T-cell (primary cell): ENCODE measurements around the gene VAMP2. TPM values are rescaled to one million over a fixed set of nuclear protein-coding genes. Genes with fewer than 3 reads are reported as not detected.
A peak's percentile ranks its signal among the peaks of the same experiment; 100 is the strongest.

Experiments used
- ATAC-seq, 4 experiments: fragments of 200-7000 bp in 3 of 4; fragments of 150-1000 bp in 1 of 4; cut with Tn5 transposase; replicated peaks in 1 of 4; 1 replicate in 3 of 4; 2 replicates in 1 of 4; pipeline ENCODE4 v1.10.0; 2021; ENCODE audit warnings: moderate library complexity in 3 of 4, mild to moderate bottlenecking in 2 of 4, moderate number of reproducible peaks in 1 of 4
- CTCF ChIA-PET, 2 donors: fragments of 300-600 bp; sonication (Branson Sonifier 250); formaldehyde crosslinking; loops; one replicate each; lab custom pipeline; 2022; ENCODE audit warnings: antibody characterized with exemption in 2 of 2; lab: Charles Lee
- POLR2A ChIA-PET, 2 donors: fragments of 300-600 bp; sonication (Branson Sonifier 250); formaldehyde crosslinking; loops; one replicate each; lab custom pipeline; 2022; ENCODE audit warnings: antibody characterized with exemption in 2 of 2; lab: Charles Lee
- DNase-seq, 35 experiments: peaks; one replicate each; pipeline versions ENCODE4 v3.0.0 to v3.0.0-alpha.2; 2013 to 2023
- H3K27ac ChIP-seq: one replicate; pipeline ENCODE4 v1.5.1; 2013; ENCODE audit warnings: low read length
- H3K27me3 ChIP-seq, 2 experiments: replicated peaks in 1 of 2; 1 replicate in 1 of 2; 2 replicates in 1 of 2; pipeline versions ENCODE4 v1.6.1 to v1.7.0; 2013; ENCODE audit warnings: low read length in 1 of 2, mixed read lengths in 1 of 2; ENCODE audit not compliant: control insufficient read depth in 2 of 2, insufficient read depth in 2 of 2; ENCODE audit errors: extremely low read depth in 1 of 2
- H3K36me3 ChIP-seq, 2 donors: 1 replicate in 1 of 2; 2 replicates in 1 of 2; pipeline versions ENCODE4 v1.6.1 to v1.7.0; 2013; ENCODE audit warnings: low read length in 1 of 2; ENCODE audit not compliant: control insufficient read depth in 2 of 2, insufficient read depth in 1 of 2; ENCODE audit errors: extremely low read depth in 1 of 2
- H3K4me1 ChIP-seq, 2 experiments: 1 replicate in 1 of 2; 2 replicates in 1 of 2; pipeline versions ENCODE4 v1.6.1 to v1.7.0; 2013; ENCODE audit warnings: low read length in 2 of 2, mixed read lengths in 1 of 2; ENCODE audit not compliant: insufficient read depth in 2 of 2, control insufficient read depth in 1 of 2; ENCODE audit errors: extremely low read depth in 1 of 2
- H3K4me3 ChIP-seq, 2 donors: 1 replicate in 1 of 2; 2 replicates in 1 of 2; pipeline versions ENCODE4 v1.5.1 to v1.7.0; 2013; ENCODE audit warnings: mild to moderate bottlenecking in 2 of 2, low read length in 1 of 2, moderate library complexity in 1 of 2; ENCODE audit not compliant: control insufficient read depth in 1 of 2; ENCODE audit errors: extremely low read depth in 1 of 2
- H3K9me3 ChIP-seq: 2 replicates; pipeline ENCODE4 v1.7.0; 2013
- H3K27ac Mint-ChIP-seq, 2 donors: one replicate each; pipeline ENCODE4 v1.8.0; 2020 to 2021; ENCODE audit warnings: mild to moderate bottlenecking in 2 of 2, mixed read lengths in 2 of 2
- H3K27me3 Mint-ChIP-seq, 2 donors: one replicate each; pipeline ENCODE4 v1.8.0; 2021 to 2022; ENCODE audit warnings: mixed read lengths in 2 of 2
- H3K36me3 Mint-ChIP-seq: one replicate; pipeline ENCODE4 v1.8.0; 2021; ENCODE audit warnings: mixed read lengths
- H3K4me1 Mint-ChIP-seq, 3 donors: one replicate each; pipeline ENCODE4 v1.8.0; 2020 to 2022; ENCODE audit warnings: mixed read lengths in 3 of 3, mild to moderate bottlenecking in 1 of 3
- H3K4me3 Mint-ChIP-seq, 3 donors: one replicate each; pipeline ENCODE4 v1.8.0; 2020 to 2022; ENCODE audit warnings: mild to moderate bottlenecking in 3 of 3, mixed read lengths in 3 of 3, moderate library complexity in 3 of 3
- H3K9me3 Mint-ChIP-seq, 3 donors: one replicate each; pipeline ENCODE4 v1.8.0; 2020 to 2022; ENCODE audit warnings: mixed read lengths in 3 of 3
- WGBS: methylation state at CpG from one replicate; pipeline ENCODE4 v1.1.5; 2013; ENCODE audit warnings: missing lambda C conversion rate; ENCODE audit not compliant: insufficient coverage; 5-methylcytosine and 5-hydroxymethylcytosine counted together
- total RNA-seq, 35 experiments: library from RNA in 6 of 35; stranded (reverse) in 6 of 35; fragments of 120-200 nt in 1 of 35; gene quantifications; one replicate each; pipeline versions ENCODE4 v1.2.1 to v1.2.4 and lab custom pipeline; 2013 to 2026

The VAMP2 gene
- total RNA-seq, 5 donors from 2014 or later (not counting 1 experiment from before 2014, with no cell fraction given), result 160 to 243 (median 186) TPM

DNA sequence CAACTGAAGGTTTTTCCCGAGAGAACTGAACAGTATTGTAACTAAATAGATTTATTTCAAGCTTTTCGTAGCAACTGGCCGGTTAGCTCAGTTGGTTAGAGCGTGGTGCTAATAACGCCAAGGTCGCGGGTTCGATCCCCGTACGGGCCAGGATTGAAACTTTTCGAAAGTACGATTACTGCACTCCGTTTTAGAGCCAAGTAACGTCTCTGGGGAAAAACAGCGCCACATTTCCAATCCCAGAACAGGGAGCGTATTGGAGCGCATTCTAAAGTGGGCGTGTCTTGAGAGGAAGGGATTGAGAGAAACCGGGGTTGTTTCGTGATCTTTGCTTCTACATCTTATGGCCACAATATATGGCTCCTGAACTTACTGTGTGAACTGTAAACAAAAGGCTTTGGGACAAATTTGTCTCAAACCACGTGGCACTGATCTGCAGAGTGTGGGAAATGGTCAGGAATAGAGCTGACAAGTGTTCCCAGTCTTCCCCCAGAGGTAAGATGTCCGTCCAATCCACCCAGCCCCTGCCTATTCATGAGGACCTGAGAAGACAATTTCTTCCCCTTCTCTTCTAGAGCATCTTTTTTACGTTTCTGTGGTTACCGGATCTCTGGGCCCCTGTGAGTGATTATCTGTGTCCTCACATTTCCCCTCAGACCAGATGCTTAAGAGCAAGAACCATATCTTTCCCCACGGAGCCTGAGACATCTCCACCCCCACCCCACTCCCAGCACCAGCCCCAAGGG is 24.9 kb upstream of the VAMP2 start:
- peak overlapping the region; percentile 74 to 94 for H3K4me3 ChIP-seq
- ChIA-PET POLR2A (interaction anchor here (0.6 to 3.4 kb wide), 11 partner anchors 14 to 882 kb away, joined by 3 to 18 read pairs (median 5); partner anchors contain the start of gene AURKB (in 1 of the 2)), CTCF (interaction anchor here in 1 of 2 donors (0.6 to 3.8 kb wide), 9 partner anchors 15 to 1176 kb away, joined by 3 to 23 read pairs (median 5); partner anchors contain the start of gene ALOXE3)
- no peaks in the 10 kb centered on the region for H3K36me3 ChIP-seq
- no peaks in the 10 kb centered on the region for H3K27me3 ChIP-seq
- H3K4me1 Mint-ChIP-seq, result peaks cover 7 to 20% (median 15%) of the 10 kb centered on the region in 3 donors
- ATAC-seq, result peak; percentile 3 to 26 (median 9)
- no peaks in the 10 kb centered on the region for H3K9me3 Mint-ChIP-seq
- no peak overlapping the region for H3K4me3 Mint-ChIP-seq
- no peaks in the 10 kb centered on the region for H3K27me3 Mint-ChIP-seq
- H3K4me1 ChIP-seq, result peaks cover 28 to 67% of the 10 kb centered on the region in 2 experiments
- 0% methylated on average over 15 of the region's 25 CpGs for WGBS
- peak; percentile 55 to 90 (median 78) for DNase-seq
- H3K36me3 Mint-ChIP-seq, result no peaks in the 10 kb centered on the region
- H3K27ac Mint-ChIP-seq, result no peak overlapping the region
- H3K27ac ChIP-seq, result peak overlapping the region; percentile 77
- no peaks in the 10 kb centered on the region for H3K9me3 ChIP-seq

DNA sequence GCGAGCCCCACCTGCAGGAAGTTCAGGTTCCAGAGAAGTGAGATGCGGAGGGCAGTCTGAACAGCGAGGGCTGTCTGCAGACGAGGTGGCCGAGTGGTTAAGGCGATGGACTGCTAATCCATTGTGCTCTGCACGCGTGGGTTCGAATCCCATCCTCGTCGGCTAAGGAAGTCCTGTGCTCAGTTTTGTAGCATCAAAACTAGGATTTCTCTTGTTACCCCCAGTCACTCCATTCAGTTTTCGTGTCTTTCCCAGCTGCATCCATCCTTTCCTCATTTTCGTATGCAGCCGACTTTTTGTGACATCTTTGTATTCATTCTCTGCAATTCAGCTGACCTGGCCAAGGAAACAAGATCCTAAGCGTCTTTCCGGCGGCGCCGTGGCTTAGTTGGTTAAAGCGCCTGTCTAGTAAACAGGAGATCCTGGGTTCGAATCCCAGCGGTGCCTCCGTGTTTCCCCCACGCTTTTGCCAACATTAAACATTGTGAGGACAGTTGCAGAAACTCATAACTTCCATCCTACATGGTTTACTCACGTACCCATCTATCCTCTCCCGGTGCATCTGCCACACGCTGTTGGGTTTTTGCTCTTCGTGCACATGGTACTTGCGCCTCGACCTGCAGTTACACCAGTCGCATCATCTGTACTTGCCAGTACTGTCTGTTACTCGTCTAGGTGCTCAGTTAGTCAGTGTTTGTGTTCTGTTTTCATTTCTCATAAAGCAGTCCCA is 24.2 kb upstream of the VAMP2 start:
- Mint-ChIP-seq H3K36me3 (no peaks in the 10 kb centered on the region), H3K27ac (no peak overlapping the region), H3K27me3 (no peaks in the 10 kb centered on the region), H3K9me3 (no peaks in the 10 kb centered on the region), H3K4me3 (no peak overlapping the region), H3K4me1 (peaks cover 7 to 21% (median 17%) of the 10 kb centered on the region in 3 donors)
- WGBS, result 1% methylated on average over 26 of the region's 32 CpGs
- Histone ChIP-seq H3K9me3 (no peaks in the 10 kb centered on the region), H3K27me3 (no peaks in the 10 kb centered on the region), H3K4me1 (peaks cover 21 to 59% of the 10 kb centered on the region in 2 experiments), H3K27ac (peak overlapping the region; percentile 77), H3K36me3 (no peaks in the 10 kb centered on the region), H3K4me3 (peak overlapping the region; percentile 74 to 94)
- DNase-seq, result peak; percentile 79 to 93 (median 86)
- ChIA-PET CTCF (interaction anchor here in 1 of 2 donors (0.8 to 3.8 kb wide), 8 partner anchors 14 to 67 kb away, joined by 3 to 23 read pairs (median 6); partner anchors contain the start of gene ALOXE3), POLR2A (interaction anchor here (0.7 to 3.4 kb wide), 4 partner anchors 14 to 34 kb away, joined by 3 to 18 read pairs (median 10); no protein-coding TSS in a partner anchor)
- ATAC-seq, result peak; percentile 36 to 52 (median 48)

DNA sequence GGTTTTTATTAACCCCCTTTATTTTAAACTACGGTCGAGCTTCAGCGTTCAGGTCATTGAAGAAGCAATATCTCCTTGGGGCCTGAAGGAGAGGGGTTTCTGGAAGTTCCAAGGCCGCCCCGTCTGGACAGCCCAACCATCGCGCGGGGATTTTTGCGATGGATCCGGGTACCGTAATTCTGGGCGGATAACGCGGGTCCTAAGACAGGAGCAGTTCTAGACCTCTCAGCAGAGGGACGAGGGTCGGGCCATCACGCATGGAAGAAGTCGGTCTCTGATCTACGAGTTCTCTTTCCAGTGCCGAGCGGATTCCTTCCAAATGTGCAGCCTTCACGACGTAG is 23.7 kb upstream of the VAMP2 start:
- Mint-ChIP-seq H3K36me3 (no peaks in the 10 kb centered on the region), H3K9me3 (no peaks in the 10 kb centered on the region), H3K4me3 (no peak overlapping the region), H3K27me3 (no peaks in the 10 kb centered on the region), H3K4me1 (peaks cover 7 to 22% (median 18%) of the 10 kb centered on the region in 3 donors), H3K27ac (no peak overlapping the region)
- ATAC-seq (peak in 1 of 4 experiments; percentile 1), DNase-seq (no peak)
- Histone ChIP-seq H3K9me3 (no peaks in the 10 kb centered on the region), H3K4me3 (peak overlapping the region; percentile 74 to 94), H3K36me3 (no peaks in the 10 kb centered on the region), H3K4me1 (peaks cover 19 to 54% of the 10 kb centered on the region in 2 experiments), H3K27me3 (no peaks in the 10 kb centered on the region), H3K27ac (peak overlapping the region; percentile 77)
- POLR2A ChIA-PET, result interaction anchor here (0.6 to 3.4 kb wide), 5 partner anchors 13 to 67 kb away, joined by 3 to 18 read pairs (median 6); partner anchors contain the start of gene CTC1 (in 1 of the 2)
- CTCF ChIA-PET, result interaction anchor here in 1 of 2 donors (0.8 to 3.8 kb wide), 4 partner anchors 28 to 67 kb away, joined by 4 to 23 read pairs (median 5); partner anchors contain the start of gene ALOXE3
- WGBS, result under 1% methylated on average over 21 of the region's 23 CpGs

DNA sequence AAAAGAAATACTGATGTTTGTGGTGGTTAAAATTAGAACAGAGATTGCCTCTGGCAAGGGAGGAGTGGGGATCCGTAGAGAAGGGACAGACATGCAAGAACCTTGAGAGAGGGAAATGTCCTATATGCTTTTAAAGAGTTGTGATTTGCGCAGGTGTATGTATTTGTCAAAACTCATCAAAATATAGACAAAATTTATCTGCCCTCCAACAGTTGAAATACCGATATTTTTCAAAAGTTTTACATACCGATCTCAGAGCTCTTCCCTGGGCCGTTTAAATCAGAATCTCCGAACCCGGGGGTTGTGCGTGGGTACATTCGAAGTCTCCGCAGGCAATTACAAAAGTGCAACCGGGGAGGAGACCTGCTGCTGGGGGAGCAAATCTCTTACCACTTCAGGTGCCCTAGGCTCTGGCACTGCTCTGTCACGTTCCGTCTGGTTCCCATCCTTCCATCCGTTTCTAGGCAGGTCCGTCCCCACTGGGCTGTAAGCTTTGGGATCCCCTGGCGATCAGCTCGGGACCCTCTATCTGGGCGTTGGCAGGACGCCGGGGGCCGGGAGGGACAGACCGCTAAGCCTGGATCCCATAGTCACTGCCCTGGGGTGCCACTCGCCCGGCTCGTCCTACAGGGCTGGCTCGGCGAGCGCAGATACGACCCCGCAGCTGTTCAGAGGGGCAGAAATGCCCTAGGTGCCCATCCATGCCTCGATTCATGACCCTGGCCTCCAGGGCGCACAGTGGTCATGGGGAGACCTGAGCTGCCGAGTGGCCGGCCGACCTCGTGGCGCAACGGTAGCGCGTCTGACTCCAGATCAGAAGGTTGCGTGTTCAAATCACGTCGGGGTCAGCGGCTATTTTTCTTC is 23.1 kb upstream of the VAMP2 start:
- DNase-seq (peak; percentile 68 to 96 (median 87)), ATAC-seq (peak; percentile 7 to 16 (median 12))
- Histone ChIP-seq H3K4me1 (peaks cover 19 to 48% of the 10 kb centered on the region in 2 experiments), H3K4me3 (peak overlapping the region; percentile 74 to 94), H3K36me3 (no peaks in the 10 kb centered on the region), H3K27ac (peak overlapping the region; percentile 77), H3K9me3 (no peaks in the 10 kb centered on the region), H3K27me3 (no peaks in the 10 kb centered on the region)
- ChIA-PET CTCF (interaction anchor here (0.6 to 3.8 kb wide), 5 partner anchors 27 to 66 kb away, joined by 3 to 23 read pairs (median 4); partner anchors contain the start of gene ALOXE3 (in 1 of the 2)), POLR2A (interaction anchor here (0.6 to 2.1 kb wide), 5 partner anchors 12 to 66 kb away, joined by 3 to 15 read pairs (median 3); partner anchors contain the start of gene CTC1 (in 1 of the 2))
- H3K9me3 Mint-ChIP-seq, result no peaks in the 10 kb centered on the region
- no peaks in the 10 kb centered on the region for H3K27me3 Mint-ChIP-seq
- no peak overlapping the region for H3K4me3 Mint-ChIP-seq
- H3K36me3 Mint-ChIP-seq, result no peaks in the 10 kb centered on the region
- peaks cover 7 to 22% (median 15%) of the 10 kb centered on the region in 3 donors for H3K4me1 Mint-ChIP-seq
- under 1% methylated on average over 30 of the region's 44 CpGs for WGBS
- no peak overlapping the region for H3K27ac Mint-ChIP-seq

DNA sequence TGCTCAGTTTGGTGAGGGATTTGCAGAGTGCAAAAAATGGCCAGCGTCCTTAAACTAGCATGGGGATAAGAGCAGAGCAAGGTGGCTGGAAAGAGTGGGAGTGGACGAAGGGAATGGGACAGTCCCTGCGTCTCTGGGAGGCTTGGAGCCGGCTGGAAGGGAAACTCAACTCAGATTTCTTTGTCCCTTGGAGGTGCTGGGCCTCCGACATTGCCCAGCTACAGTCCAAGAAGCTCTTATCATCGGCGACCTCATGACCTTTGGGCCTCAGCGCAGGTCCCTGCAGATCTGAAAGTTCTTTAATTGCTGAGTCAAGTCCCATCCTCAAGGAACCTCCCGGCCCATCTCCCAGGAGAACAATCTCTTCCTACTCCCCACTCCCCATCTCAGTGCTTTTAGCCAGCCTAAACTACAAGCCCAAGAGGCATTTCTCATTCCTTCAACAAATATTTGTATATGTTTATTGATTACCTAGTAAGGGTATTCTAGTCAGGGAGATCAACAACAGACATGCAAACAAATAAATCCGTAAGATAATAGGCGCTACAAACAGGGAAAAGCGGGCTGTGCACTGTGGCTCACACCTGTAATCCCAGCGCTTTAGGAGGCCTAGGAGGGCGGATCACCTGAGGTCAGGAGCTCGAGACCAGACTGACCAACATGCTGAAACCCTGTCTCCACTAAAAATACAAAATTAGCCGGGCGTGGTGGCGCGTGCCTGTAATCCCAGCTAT is 14.4 kb upstream of the VAMP2 start:
- H3K27me3 ChIP-seq, result no peaks in the 10 kb centered on the region
- H3K36me3 ChIP-seq, result no peaks in the 10 kb centered on the region
- H3K4me3 ChIP-seq, result no peak overlapping the region
- peak overlapping the region; percentile 93 to 94 for H3K27ac Mint-ChIP-seq
- ChIA-PET POLR2A (interaction anchor here (0.6 to 1.0 kb wide), 2 partner anchors 10 to 39 kb away, joined by 3 read pairs; no protein-coding TSS in a partner anchor), CTCF (interaction anchor here in 1 of 2 donors (0.7 kb wide), 1 partner anchor 67 kb away, joined by 3 read pairs; no protein-coding TSS in a partner anchor)
- peak overlapping the region; percentile 86 to 90 (median 89) for H3K4me3 Mint-ChIP-seq
- H3K36me3 Mint-ChIP-seq, result no peaks in the 10 kb centered on the region
- no peaks in the 10 kb centered on the region for H3K9me3 ChIP-seq
- ATAC-seq (no peak), DNase-seq (no peak)
- H3K9me3 Mint-ChIP-seq, result no peaks in the 10 kb centered on the region
- no peaks in the 10 kb centered on the region for H3K27me3 Mint-ChIP-seq
- H3K27ac ChIP-seq, result peak overlapping the region; percentile 69
- H3K4me1 Mint-ChIP-seq, result peaks cover 46 to 51% (median 49%) of the 10 kb centered on the region in 3 donors
- H3K4me1 ChIP-seq, result peaks cover 22 to 43% of the 10 kb centered on the region in 2 experiments
- WGBS, result 91% methylated on average over 14 of the region's 19 CpGs
